HEK293 (cell line): ENCODE results near the gene TIAM1.

Experiments used
- CTCF ChIP-seq: fragments of 450-650 bp; formaldehyde crosslinking; IDR thresholded peaks from 2 replicates; pipeline ENCODE4 v1.5.1; 2016; ENCODE audit warnings: missing biosample characterization, missing genetic modification characterization
- FEZF1 ChIP-seq: fragments of 450-650 bp; formaldehyde crosslinking; IDR thresholded peaks from 2 replicates; pipeline ENCODE4 v1.5.1; 2016; ENCODE audit warnings: missing biosample characterization, missing genetic modification characterization
- HOXA7 ChIP-seq: sonication (generic); formaldehyde crosslinking; IDR thresholded peaks from 2 replicates; pipeline ENCODE4 v1.8.1; 2022; ENCODE audit warnings: missing genetic modification reagents, borderline replicate concordance
- KLF16 ChIP-seq: fragments of 450-650 bp; formaldehyde crosslinking; IDR thresholded peaks from 2 replicates; pipeline ENCODE4 v1.5.1; 2017; ENCODE audit warnings: missing biosample characterization, missing genetic modification characterization
- KLF17 ChIP-seq: fragments of 450-650 bp; formaldehyde crosslinking; IDR thresholded peaks from 2 replicates; pipeline ENCODE4 v1.5.1; 2016; ENCODE audit warnings: missing biosample characterization, missing genetic modification characterization
- ZBTB26 ChIP-seq: fragments of 450-650 bp; formaldehyde crosslinking; optimal IDR thresholded peaks from 2 replicates; pipeline ENCODE3; 2016; ENCODE audit warnings: missing biosample characterization, mild to moderate bottlenecking, missing genetic modification characterization
- ZBTB8A ChIP-seq: fragments of 450-650 bp; formaldehyde crosslinking; IDR thresholded peaks from 2 replicates; pipeline ENCODE4 v1.5.1; 2016; ENCODE audit warnings: missing biosample characterization, missing genetic modification characterization
- ZNF132 ChIP-seq: fragments of 450-650 bp; formaldehyde crosslinking; IDR thresholded peaks from 2 replicates; pipeline ENCODE4 v1.5.1; 2017; ENCODE audit warnings: missing biosample characterization, missing genetic modification characterization, borderline replicate concordance
- ZNF175 ChIP-seq: fragments of 450-650 bp; formaldehyde crosslinking; IDR thresholded peaks from 2 replicates; pipeline ENCODE4 v1.5.1; 2016; ENCODE audit warnings: missing biosample characterization, missing genetic modification characterization
- ZNF544 ChIP-seq: fragments of 450-650 bp; formaldehyde crosslinking; IDR thresholded peaks from 2 replicates; pipeline ENCODE4 v1.5.0; 2017; ENCODE audit warnings: missing biosample characterization, missing genetic modification characterization
- ZNF792 ChIP-seq: fragments of 450-650 bp; formaldehyde crosslinking; IDR thresholded peaks from 2 replicates; pipeline ENCODE4 v1.5.1; 2016; ENCODE audit warnings: missing biosample characterization, missing genetic modification characterization

- TF ChIP-seq HOXA7 (CRISPR knock-in tag), result no peak
- no peak for TF ChIP-seq KLF17 (tag by site-specific recombination)
- no peak for TF ChIP-seq ZNF132 (tag by site-specific recombination)
- TF ChIP-seq ZBTB8A (tag by site-specific recombination), result no peak
- no peak for TF ChIP-seq CTCF (tag by site-specific recombination)
- TF ChIP-seq FEZF1, result no peak
- no peak for TF ChIP-seq ZNF175 (tag by site-specific recombination)
- no peak for TF ChIP-seq ZBTB26 (tag by site-specific recombination)
- no peak for TF ChIP-seq KLF16 (tag by site-specific recombination)
- no peak for TF ChIP-seq ZNF792 (tag by site-specific recombination)
- no peak for TF ChIP-seq ZNF544 (tag by site-specific recombination)
Observed at GRCh38 chr21:31290765-31291164, 53.3 kb downstream of the TIAM1 start.
